Measurements from ENCODE around the gene IL9.
"Not testable (repeated sequence)": the region's sequence is repeated elsewhere in the genome, so short reads cannot be mapped to it uniquely, and the experiment has no call there.

Gene IL9

GRCh38 chr5:135868681-135869080, 27.0 kb downstream of the IL9 start:
- no peak for DNase-seq (ENCODE audit: low spot score)

DNA sequence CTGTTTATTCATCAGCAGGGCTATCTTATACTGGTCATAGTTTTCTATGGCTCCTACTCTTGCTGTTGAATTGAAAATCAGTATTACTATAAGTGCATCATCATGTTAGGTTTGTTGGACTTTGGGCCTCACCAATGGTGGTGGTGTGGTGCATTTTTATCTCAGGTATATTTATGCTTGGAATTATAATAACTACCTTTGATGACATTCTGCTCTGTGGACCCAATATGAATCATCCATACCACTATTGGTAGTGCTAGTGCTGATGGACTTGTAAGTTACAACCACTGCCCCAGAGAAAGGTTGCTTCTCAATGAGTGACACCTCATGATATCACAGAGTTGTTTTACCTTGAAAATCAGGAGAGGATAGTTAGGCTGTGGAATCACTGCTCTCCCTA, 28.0 kb downstream of the IL9 start:
- no peak for DNase-seq (ENCODE audit: low spot score)

- DNase-seq (ENCODE audit: low spot score): no peak
These were observed 29.6 kb downstream of the IL9 start for GRCh38 chr5:135866016-135866415.

GRCh38 chr5:135864503-135865435, 30.9 kb downstream of the IL9 start:
- DNase-seq (ENCODE audit: low spot score): no peak

- no peak for DNase-seq (ENCODE audit: low spot score)
These were observed 32.9 kb downstream of the IL9 start for GRCh38 chr5:135862744-135863143.

DNA sequence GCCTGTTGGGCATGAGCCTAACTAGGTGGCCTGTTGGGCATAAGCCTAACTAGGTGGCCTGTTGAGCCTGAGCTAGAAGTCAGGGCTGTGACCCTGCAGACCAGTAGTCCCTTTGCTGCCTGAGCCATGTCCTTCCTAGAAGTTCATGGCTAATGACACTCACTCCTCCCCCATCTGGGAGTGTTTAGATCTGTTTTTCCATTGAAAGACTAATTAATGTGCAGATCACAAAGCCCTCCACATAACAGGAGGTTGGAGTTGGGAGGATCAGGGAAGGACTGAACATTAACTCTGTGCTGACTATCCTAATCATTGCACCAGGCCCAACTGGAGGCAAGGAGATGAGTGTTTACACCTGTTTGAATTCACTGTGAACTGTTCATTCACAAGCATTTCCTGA, 33.6 kb downstream of the IL9 start:
- DNase-seq (ENCODE audit: low spot score): no peak

- DNase-seq (ENCODE audit: low spot score): no peak
These were observed 34.0 kb downstream of the IL9 start for GRCh38 chr5:135861641-135862040.

GRCh38 chr5:135859641-135860040, 36.0 kb downstream of the IL9 start:
- no peak for DNase-seq (ENCODE audit: low spot score)

DNA sequence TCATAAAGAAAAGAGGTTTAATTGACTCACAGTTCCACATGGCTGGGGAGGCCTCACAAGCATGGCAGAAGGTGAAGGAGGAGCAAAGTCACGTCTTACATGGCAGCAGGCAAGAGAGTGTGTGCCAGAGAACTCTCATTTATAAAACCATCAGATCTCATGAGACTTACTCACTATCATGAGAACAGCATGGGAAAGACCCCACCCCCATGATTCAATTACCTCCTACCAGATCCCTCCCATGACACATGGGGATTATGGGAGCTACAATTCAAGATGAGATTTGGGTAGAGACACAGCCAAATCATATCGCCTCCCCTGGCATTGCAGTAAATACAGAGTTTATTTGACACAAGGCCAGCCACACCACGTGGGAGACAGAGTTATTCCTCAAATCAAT, 36.5 kb downstream of the IL9 start:
- not testable (repeated sequence) for DNase-seq (ENCODE audit: low spot score)

GRCh38 chr5:135857630-135858311, 37.9 kb downstream of the IL9 start:
- no peak for DNase-seq (ENCODE audit: low spot score)

GRCh38 chr5:135851915-135852845, 43.5 kb downstream of the IL9 start:
- DNase-seq (ENCODE audit: low spot score): no peak

GRCh38 chr5:135851186-135851914, 44.3 kb downstream of the IL9 start:
- DNase-seq (ENCODE audit: low spot score): no peak

- no peak for DNase-seq (ENCODE audit: low spot score)
These were observed 45.0 kb downstream of the IL9 start for GRCh38 chr5:135850671-135851070.

DNA sequence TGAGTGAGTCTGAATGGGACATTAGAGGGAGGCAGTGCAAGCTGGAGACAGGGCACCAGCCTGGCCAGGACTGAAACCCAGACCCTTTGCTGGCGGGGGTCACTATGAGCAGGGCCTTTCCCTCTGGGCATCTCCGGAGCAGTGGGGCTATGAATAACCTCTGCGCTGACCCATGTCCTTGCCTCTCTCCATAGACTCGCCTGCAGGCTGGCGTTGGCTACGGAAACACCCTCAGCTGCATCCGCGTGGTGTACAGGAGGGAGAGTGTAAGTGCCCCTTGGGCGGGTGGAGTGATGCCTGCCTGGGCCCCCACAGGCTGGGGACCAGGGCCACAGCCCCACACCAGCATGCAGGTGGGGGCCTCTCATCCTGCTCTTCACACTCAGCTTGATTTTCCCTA, 45.4 kb downstream of the IL9 start:
- DNase-seq (ENCODE audit: low spot score): no peak

GRCh38 chr5:135847976-135848375, 47.7 kb downstream of the IL9 start:
- no peak for DNase-seq (ENCODE audit: low spot score)

DNA sequence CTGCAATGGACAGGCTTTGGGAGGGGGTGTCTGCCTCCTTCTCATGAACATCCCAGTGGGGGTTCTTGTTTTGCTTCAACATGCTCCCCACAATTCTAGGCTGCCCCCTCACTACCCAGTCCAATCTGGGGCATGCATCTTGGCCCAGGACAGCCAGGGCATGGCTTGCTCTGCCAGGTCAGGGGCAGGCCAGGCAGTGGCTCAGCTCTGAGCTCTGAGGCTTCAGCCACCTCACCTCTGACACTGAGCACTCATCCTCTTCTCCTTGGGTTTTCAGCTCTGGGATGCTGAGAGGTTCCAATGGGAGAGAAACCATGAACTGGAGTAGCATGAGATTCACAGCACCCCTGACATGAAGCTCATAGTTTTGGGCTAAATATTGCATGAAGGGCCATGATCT, 49.3 kb downstream of the IL9 start:
- no peak for DNase-seq (ENCODE audit: low spot score)

- DNase-seq (ENCODE audit: low spot score): no peak
These were observed 51.9 kb downstream of the IL9 start for GRCh38 chr5:135843571-135844337.

DNA sequence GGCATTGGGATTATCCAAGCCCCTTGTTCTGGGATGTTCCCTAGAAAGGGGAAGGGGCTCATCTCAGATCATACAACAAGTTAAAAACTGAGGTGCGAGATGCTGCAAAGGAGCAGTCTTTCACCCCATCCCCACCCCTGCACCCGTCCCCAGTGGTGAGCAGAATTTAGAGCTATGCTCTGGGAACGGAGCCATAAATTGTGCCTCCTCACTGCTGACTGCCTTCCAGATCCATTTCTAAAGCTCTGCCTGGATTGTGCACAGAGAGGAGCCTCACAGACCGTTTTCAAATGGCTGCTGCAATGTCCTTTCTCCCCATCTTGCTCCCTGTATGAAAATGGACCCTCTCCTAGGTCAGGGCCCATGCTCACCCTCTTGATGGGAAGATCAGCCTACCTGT, 52.9 kb downstream of the IL9 start:
- no peak for DNase-seq (ENCODE audit: low spot score)
